Activated CD4-positive, alpha-beta T cell treated with anti-CD3 and anti-CD28 coated beads, Interleukin-10, Interleukin-2, amounts not matched to agents 100 ng/mL and 50 ng/mL, durations not matched to agents 16 hours and 8 hours (primary cell): ENCODE results near the gene HBS1L.

ENCODE experiments used
- DNase-seq: peaks from one replicate; pipeline ENCODE4 v3.0.0-alpha.2; 2020

HBS1L gene

GRCh38 chr6:135033238-135033637 is 21.4 kb downstream of the HBS1L start:
- no peak for DNase-seq

GRCh38 chr6:135030532-135031178 is 24.0 kb downstream of the HBS1L start:
- peak; percentile 78 for DNase-seq

GRCh38 chr6:135030056-135030473 is 24.6 kb downstream of the HBS1L start:
- peak; percentile 87 for DNase-seq

- DNase-seq: no peak
Observed at GRCh38 chr6:135025775-135026174, 28.8 kb downstream of the HBS1L start.

- DNase-seq: no peak
Observed at GRCh38 chr6:135025175-135025574, 29.4 kb downstream of the HBS1L start.

- no peak for DNase-seq
Observed at GRCh38 chr6:135022050-135022697, 32.4 kb downstream of the HBS1L start.

GRCh38 chr6:135021310-135022049 is 33.1 kb downstream of the HBS1L start:
- DNase-seq: peak; percentile 52

GRCh38 chr6:135018941-135019340 is 35.7 kb downstream of the HBS1L start:
- DNase-seq: no peak

- peak; percentile 53 for DNase-seq
Observed at GRCh38 chr6:135018052-135018451, 36.6 kb downstream of the HBS1L start.

GRCh38 chr6:135014353-135014832 is 40.2 kb downstream of the HBS1L start:
- DNase-seq: peak; percentile 86

GRCh38 chr6:135013211-135013610 is 41.4 kb downstream of the HBS1L start:
- DNase-seq: peak; percentile 51

- DNase-seq: no peak
Observed at GRCh38 chr6:135012764-135013163, 41.9 kb downstream of the HBS1L start.

GRCh38 chr6:135012349-135012748 is 42.3 kb downstream of the HBS1L start:
- no peak for DNase-seq

GRCh38 chr6:135008941-135009290 is 45.7 kb downstream of the HBS1L start:
- no peak for DNase-seq

GRCh38 chr6:135008072-135008940 is 46.3 kb downstream of the HBS1L start:
- DNase-seq: peak; percentile 82

GRCh38 chr6:135006386-135006914 is 48.2 kb downstream of the HBS1L start:
- DNase-seq: peak; percentile 54

- no peak for DNase-seq
Observed at GRCh38 chr6:135004399-135004798, 50.2 kb downstream of the HBS1L start.

GRCh38 chr6:135002974-135003703 is 51.5 kb downstream of the HBS1L start:
- peak; percentile 77 for DNase-seq

- DNase-seq: peak; percentile 48
Observed at GRCh38 chr6:135002229-135002844, 52.3 kb downstream of the HBS1L start.

- no peak for DNase-seq
Observed at GRCh38 chr6:134999107-134999506, 55.5 kb downstream of the HBS1L start.
